GM10266 (cell line): ENCODE results near the gene EDC4.

ENCODE experiments used
- DNase-seq: peaks from one replicate; pipeline ENCODE4 v3.0.0; 2012; ENCODE audit errors: extremely low spot score
- TF ChIP-seq, protein P1 (sequence below): IDR thresholded peaks from 2 replicates; pipeline ENCODE4 v1.5.1; 2012; ENCODE audit warnings: mild to moderate bottlenecking, low read depth; ENCODE audit not compliant: control insufficient read depth, insufficient read depth; ENCODE audit errors: missing control alignments

The EDC4 gene, protein sequence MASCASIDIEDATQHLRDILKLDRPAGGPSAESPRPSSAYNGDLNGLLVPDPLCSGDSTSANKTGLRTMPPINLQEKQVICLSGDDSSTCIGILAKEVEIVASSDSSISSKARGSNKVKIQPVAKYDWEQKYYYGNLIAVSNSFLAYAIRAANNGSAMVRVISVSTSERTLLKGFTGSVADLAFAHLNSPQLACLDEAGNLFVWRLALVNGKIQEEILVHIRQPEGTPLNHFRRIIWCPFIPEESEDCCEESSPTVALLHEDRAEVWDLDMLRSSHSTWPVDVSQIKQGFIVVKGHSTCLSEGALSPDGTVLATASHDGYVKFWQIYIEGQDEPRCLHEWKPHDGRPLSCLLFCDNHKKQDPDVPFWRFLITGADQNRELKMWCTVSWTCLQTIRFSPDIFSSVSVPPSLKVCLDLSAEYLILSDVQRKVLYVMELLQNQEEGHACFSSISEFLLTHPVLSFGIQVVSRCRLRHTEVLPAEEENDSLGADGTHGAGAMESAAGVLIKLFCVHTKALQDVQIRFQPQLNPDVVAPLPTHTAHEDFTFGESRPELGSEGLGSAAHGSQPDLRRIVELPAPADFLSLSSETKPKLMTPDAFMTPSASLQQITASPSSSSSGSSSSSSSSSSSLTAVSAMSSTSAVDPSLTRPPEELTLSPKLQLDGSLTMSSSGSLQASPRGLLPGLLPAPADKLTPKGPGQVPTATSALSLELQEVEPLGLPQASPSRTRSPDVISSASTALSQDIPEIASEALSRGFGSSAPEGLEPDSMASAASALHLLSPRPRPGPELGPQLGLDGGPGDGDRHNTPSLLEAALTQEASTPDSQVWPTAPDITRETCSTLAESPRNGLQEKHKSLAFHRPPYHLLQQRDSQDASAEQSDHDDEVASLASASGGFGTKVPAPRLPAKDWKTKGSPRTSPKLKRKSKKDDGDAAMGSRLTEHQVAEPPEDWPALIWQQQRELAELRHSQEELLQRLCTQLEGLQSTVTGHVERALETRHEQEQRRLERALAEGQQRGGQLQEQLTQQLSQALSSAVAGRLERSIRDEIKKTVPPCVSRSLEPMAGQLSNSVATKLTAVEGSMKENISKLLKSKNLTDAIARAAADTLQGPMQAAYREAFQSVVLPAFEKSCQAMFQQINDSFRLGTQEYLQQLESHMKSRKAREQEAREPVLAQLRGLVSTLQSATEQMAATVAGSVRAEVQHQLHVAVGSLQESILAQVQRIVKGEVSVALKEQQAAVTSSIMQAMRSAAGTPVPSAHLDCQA (N-terminal part only)

GRCh38 chr16:67872631-67873434 is at the start of gene EDC4:
EDC4 (plus strand) TSS chr16:67873052; CDS start chr16:67873262, 210 bp downstream.
- DNase-seq = peak; percentile 95
- TF ChIP-seq, protein P1, sequence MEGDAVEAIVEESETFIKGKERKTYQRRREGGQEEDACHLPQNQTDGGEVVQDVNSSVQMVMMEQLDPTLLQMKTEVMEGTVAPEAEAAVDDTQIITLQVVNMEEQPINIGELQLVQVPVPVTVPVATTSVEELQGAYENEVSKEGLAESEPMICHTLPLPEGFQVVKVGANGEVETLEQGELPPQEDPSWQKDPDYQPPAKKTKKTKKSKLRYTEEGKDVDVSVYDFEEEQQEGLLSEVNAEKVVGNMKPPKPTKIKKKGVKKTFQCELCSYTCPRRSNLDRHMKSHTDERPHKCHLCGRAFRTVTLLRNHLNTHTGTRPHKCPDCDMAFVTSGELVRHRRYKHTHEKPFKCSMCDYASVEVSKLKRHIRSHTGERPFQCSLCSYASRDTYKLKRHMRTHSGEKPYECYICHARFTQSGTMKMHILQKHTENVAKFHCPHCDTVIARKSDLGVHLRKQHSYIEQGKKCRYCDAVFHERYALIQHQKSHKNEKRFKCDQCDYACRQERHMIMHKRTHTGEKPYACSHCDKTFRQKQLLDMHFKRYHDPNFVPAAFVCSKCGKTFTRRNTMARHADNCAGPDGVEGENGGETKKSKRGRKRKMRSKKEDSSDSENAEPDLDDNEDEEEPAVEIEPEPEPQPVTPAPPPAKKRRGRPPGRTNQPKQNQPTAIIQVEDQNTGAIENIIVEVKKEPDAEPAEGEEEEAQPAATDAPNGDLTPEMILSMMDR = no peak

GRCh38 chr16:67825119-67825518 is 47.7 kb upstream of the EDC4 start:
- TF ChIP-seq, protein P1 = no peak
- DNase-seq = no peak

GRCh38 chr16:67825906-67826305 is 46.9 kb upstream of the EDC4 start:
- TF ChIP-seq, protein P1 = no peak
- DNase-seq = no peak

DNA sequence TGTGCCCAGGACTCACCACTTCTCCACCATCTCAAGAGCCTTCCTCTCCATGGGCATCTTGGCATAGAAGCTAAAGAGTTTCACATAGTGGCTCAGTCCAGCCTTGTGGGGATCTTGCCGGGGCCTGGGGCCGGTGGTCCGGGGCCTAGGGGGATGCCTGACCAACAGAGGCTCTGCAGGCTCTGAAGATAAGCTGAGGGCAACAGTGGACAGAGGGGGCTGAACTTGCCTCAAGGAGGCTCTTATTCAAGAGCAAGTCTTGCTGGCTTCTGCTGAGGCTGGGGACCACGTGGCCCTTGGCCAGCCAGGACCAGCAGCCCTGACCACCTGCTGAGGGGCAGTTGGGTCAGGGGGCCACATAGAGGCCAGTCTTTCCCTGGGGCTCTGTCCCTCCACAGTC is 44.2 kb upstream of the EDC4 start:
- TF ChIP-seq, protein P1 = no peak
- DNase-seq = no peak

- no peak for DNase-seq
- TF ChIP-seq, protein P1 = no peak
Observed at GRCh38 chr16:67833030-67833414, 39.8 kb upstream of the EDC4 start.
